H1 (cell line): ENCODE measurements around the gene ZBTB24.

Experiments used
- GABPA ChIP-seq: IDR thresholded peaks from 2 replicates; pipeline ENCODE4 v1.6.1; 2011; ENCODE audit warnings: mild to moderate bottlenecking, low read length, moderate library complexity, borderline replicate concordance; ENCODE audit not compliant: insufficient read depth
- POLR2A ChIP-seq, 2 experiments: IDR thresholded peaks; 1 replicate in 1 of 2; 2 replicates in 1 of 2; pipeline ENCODE4 v1.6.1; 2011; ENCODE audit warnings: low read depth in 2 of 2, low read length in 2 of 2, mild to moderate bottlenecking in 2 of 2; ENCODE audit errors: control extremely low read depth in 1 of 2
- POLR2AphosphoS5 ChIP-seq: IDR thresholded peaks from 2 replicates; pipeline ENCODE4 v1.6.1; 2011; ENCODE audit warnings: low read depth, low read length
- POU5F1 ChIP-seq: IDR thresholded peaks from 2 replicates; pipeline ENCODE4 v1.6.1; 2011; ENCODE audit warnings: low read depth, mild to moderate bottlenecking, low read length, moderate library complexity
- SIN3A ChIP-seq, 2 experiments: IDR thresholded peaks in 1 of 2; conservative IDR thresholded peaks in 1 of 2; 2 replicates each; pipeline ENCODE4 v1.6.1; 2011 to 2012; ENCODE audit warnings: low read length in 2 of 2, improper control_type of control experiment in 1 of 2, low read depth in 1 of 2, mild to moderate bottlenecking in 1 of 2
- SP4 ChIP-seq: IDR thresholded peaks from 2 replicates; pipeline ENCODE4 v1.6.1; 2012; ENCODE audit warnings: low read length, inconsistent platforms
- TAF1 ChIP-seq: IDR thresholded peaks from 2 replicates; pipeline ENCODE4 v1.6.1; 2011; ENCODE audit warnings: mild to moderate bottlenecking, low read depth, low read length
- TEAD4 ChIP-seq: IDR thresholded peaks from 2 replicates; pipeline ENCODE4 v1.6.1; 2012; ENCODE audit warnings: low read depth, low read length, inconsistent platforms, mixed read lengths
- TF ChIP-seq, protein P1 (sequence below), 3 experiments: IDR thresholded peaks; 1 replicate in 2 of 3; 2 replicates in 1 of 3; pipeline versions ENCODE4 v1.5.1 to v1.6.1; 2011; ENCODE audit warnings: low read length in 3 of 3, mild to moderate bottlenecking in 3 of 3, inconsistent platforms in 2 of 3, low read depth in 1 of 3, moderate library complexity in 1 of 3; ENCODE audit not compliant: insufficient read depth in 1 of 3; ENCODE audit errors: control extremely low read depth in 1 of 3

DNA sequence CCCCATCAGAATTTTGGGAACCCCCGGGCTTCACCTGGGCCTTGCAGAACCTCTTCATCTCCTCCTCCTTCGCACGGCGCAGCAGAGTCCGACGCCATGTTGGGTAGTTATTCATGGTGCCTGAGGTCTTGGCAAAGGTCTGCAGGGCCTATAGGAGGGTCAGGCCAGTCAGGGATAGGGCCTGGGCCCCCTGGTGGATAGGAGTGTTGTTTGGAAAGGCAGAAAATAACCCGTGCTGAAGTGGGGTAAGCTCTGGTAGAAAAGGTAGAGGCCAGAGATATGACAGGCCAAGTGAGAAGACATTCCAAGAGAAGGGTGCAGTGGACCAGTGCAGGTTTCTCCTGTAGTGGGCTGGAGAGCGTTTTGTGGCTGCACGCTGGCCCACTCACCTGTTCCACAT lies 37.6 kb downstream of the ZBTB24 start:
- TF ChIP-seq SIN3A (conservative IDR thresholded peaks at IDR 0.05 in 1 of 2, IDR thresholded peaks at IDR 0.05 in 1 of 2; ENCODE audit: low read depth in 1 of 2, low read length in 2 of 2): no peak
- TF ChIP-seq TAF1: no peak
- TF ChIP-seq, protein P1, sequence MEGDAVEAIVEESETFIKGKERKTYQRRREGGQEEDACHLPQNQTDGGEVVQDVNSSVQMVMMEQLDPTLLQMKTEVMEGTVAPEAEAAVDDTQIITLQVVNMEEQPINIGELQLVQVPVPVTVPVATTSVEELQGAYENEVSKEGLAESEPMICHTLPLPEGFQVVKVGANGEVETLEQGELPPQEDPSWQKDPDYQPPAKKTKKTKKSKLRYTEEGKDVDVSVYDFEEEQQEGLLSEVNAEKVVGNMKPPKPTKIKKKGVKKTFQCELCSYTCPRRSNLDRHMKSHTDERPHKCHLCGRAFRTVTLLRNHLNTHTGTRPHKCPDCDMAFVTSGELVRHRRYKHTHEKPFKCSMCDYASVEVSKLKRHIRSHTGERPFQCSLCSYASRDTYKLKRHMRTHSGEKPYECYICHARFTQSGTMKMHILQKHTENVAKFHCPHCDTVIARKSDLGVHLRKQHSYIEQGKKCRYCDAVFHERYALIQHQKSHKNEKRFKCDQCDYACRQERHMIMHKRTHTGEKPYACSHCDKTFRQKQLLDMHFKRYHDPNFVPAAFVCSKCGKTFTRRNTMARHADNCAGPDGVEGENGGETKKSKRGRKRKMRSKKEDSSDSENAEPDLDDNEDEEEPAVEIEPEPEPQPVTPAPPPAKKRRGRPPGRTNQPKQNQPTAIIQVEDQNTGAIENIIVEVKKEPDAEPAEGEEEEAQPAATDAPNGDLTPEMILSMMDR (IDR thresholded peaks at IDR 0.05; ENCODE audit: control extremely low read depth in 1 of 3, insufficient read depth in 1 of 3, low read depth in 1 of 3, low read length in 3 of 3): peak in 1 of 3 experiments; percentile 24; a peak in 1 of 4 replicates
- TF ChIP-seq POLR2AphosphoS5: no peak
- TF ChIP-seq GABPA: no peak
- no peak for TF ChIP-seq TEAD4
- TF ChIP-seq SP4: no peak
- TF ChIP-seq POU5F1: no peak
- no peak for TF ChIP-seq POLR2A (IDR thresholded peaks at IDR 0.05; ENCODE audit: control extremely low read depth in 1 of 2, low read depth in 2 of 2, low read length in 2 of 2)
